ENCODE measurements around the gene RANBP3L. TPM values are rescaled to one million over a fixed set of nuclear protein-coding genes. Genes with fewer than 3 reads are reported as not detected.
A peak's percentile ranks its signal among the peaks of the same experiment; 100 is the strongest.
"Not testable (repeated sequence)": the region's sequence is repeated elsewhere in the genome, so short reads cannot be mapped to it uniquely, and the experiment has no call there.

RANBP3L gene
- total and polyA plus RNA-seq, 2 experiments from 2014 or later = 0.48 to 0.57 TPM

DNA sequence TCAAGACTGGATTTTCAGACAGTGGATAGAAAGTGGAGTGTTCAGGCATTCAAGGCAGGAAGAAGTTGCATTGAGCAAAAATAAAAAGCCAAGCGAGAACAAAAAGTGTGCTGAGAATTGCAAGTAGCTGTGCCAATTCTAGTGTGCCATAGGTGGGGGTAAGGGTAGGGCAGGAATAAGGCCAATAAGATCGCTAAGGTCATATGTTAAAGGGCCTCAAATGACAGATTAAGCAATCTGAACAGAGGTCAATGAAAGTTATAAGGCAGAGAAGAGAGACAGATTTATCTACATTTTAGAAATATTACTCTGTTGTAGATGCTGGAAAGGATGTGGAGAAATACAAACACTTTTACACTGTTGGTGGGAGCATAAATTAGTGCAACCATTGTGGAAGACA, 96.4 kb downstream of the RANBP3L start:
- no peak overlapping the region for H3K27ac ChIP-seq
- H3K36me3 ChIP-seq = peaks cover 18% of the 10 kb centered on the region
- no peaks in the 10 kb centered on the region for H3K27me3 ChIP-seq
- no peak overlapping the region for H3K4me3 ChIP-seq
- peaks cover 11% of the 10 kb centered on the region for H3K4me1 ChIP-seq (ENCODE audit: low read depth)
- TF ChIP-seq, protein P1, sequence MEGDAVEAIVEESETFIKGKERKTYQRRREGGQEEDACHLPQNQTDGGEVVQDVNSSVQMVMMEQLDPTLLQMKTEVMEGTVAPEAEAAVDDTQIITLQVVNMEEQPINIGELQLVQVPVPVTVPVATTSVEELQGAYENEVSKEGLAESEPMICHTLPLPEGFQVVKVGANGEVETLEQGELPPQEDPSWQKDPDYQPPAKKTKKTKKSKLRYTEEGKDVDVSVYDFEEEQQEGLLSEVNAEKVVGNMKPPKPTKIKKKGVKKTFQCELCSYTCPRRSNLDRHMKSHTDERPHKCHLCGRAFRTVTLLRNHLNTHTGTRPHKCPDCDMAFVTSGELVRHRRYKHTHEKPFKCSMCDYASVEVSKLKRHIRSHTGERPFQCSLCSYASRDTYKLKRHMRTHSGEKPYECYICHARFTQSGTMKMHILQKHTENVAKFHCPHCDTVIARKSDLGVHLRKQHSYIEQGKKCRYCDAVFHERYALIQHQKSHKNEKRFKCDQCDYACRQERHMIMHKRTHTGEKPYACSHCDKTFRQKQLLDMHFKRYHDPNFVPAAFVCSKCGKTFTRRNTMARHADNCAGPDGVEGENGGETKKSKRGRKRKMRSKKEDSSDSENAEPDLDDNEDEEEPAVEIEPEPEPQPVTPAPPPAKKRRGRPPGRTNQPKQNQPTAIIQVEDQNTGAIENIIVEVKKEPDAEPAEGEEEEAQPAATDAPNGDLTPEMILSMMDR (IDR thresholded peaks at IDR 0.05; ENCODE audit: low read depth, low read length) = no peak
- DNase-seq (ENCODE audit: low read depth in 1 of 2, low spot score in 1 of 2) = no peak
- no peaks in the 10 kb centered on the region for H3K9me3 ChIP-seq (ENCODE audit: low read depth)

DNA sequence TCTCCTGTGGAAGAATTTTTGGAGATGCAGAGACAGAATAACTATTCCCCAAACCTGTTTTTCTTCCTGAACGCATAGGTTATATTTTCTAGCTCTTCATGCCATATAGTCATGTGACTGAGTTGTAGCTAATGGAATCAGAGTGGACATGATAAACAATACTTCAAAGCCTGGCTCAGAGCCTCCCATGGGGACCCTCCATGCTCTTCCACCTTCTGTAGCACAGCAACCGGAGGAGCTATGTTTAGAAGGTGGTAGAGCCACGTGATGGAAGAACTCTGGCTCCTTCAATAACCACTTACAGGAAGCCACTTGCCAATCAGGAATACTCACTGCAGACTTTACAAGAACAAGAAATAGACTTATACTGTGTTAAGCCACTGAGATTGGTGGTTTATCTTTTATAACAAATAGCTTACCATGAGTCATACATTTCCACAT, 99.2 kb downstream of the RANBP3L start:
- peak; percentile 49 to 73 for DNase-seq (ENCODE audit: low read depth in 1 of 2, low spot score in 1 of 2)
- no peak overlapping the region for H3K4me3 ChIP-seq
- peaks cover 24% of the 10 kb centered on the region for H3K36me3 ChIP-seq
- peak overlapping the region; percentile 73 for H3K27ac ChIP-seq
- no peaks in the 10 kb centered on the region for H3K9me3 ChIP-seq (ENCODE audit: low read depth)
- TF ChIP-seq, protein P1 (IDR thresholded peaks at IDR 0.05; ENCODE audit: low read depth, low read length) = no peak
- peaks cover 11% of the 10 kb centered on the region for H3K4me1 ChIP-seq (ENCODE audit: low read depth)
- H3K27me3 ChIP-seq = no peaks in the 10 kb centered on the region

DNA sequence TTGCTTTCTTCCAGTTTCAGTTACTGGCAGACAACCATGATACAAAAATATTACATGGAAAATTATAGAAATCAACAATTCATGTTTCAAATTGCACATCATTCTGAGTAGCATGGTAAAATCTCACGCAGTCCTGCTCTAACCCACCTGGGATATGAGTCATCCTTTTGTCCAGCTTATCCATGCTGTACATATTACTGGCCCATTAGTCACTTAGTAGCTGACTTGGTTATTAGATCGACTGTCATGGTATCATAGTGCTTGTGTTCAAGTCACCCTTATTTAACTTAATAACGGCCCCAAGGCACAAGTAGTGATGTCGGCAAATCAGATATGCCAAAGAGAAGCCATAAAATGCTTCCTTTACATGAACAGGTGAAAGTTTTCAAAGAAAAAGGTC, 101.2 kb downstream of the RANBP3L start:
- no peak overlapping the region for H3K27ac ChIP-seq
- TF ChIP-seq, protein P1 (IDR thresholded peaks at IDR 0.05; ENCODE audit: low read depth, low read length) = no peak
- no peak overlapping the region for H3K4me3 ChIP-seq
- DNase-seq (ENCODE audit: low read depth in 1 of 2, low spot score in 1 of 2) = peak in 1 of 2 donors; percentile 52
- H3K27me3 ChIP-seq = no peaks in the 10 kb centered on the region
- no peaks in the 10 kb centered on the region for H3K9me3 ChIP-seq (ENCODE audit: low read depth)
- peaks cover 11% of the 10 kb centered on the region for H3K4me1 ChIP-seq (ENCODE audit: low read depth)
- H3K36me3 ChIP-seq = peaks cover 39% of the 10 kb centered on the region

DNA sequence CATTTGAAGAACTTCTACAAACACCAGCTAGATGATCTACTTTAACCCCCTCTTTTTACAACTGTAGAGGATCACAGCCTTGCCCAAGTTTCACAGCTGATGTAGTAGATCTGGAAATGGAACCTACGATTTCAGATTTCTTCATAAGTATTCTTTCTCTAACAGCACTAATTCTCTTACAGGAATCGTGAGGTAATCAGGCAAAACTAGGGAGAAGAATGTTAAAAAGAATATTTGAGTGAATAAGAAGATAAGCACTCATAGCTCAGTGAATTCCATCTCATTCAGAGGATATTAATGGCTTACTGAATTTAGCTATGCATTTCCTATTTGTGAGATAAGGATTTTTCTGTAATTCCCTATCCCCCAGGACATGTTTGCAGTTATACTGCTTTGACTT, 102.1 kb downstream of the RANBP3L start:
- Histone ChIP-seq H3K4me1 (ENCODE audit: low read depth) (peaks cover 11% of the 10 kb centered on the region), H3K36me3 (peaks cover 48% of the 10 kb centered on the region), H3K27me3 (no peaks in the 10 kb centered on the region), H3K4me3 (no peak overlapping the region), H3K27ac (no peak overlapping the region), H3K9me3 (ENCODE audit: low read depth) (no peaks in the 10 kb centered on the region)
- TF ChIP-seq, protein P1 (IDR thresholded peaks at IDR 0.05; ENCODE audit: low read depth, low read length) = no peak
- peak in 1 of 2 donors; percentile 82 for DNase-seq (ENCODE audit: low read depth in 1 of 2, low spot score in 1 of 2)

DNA sequence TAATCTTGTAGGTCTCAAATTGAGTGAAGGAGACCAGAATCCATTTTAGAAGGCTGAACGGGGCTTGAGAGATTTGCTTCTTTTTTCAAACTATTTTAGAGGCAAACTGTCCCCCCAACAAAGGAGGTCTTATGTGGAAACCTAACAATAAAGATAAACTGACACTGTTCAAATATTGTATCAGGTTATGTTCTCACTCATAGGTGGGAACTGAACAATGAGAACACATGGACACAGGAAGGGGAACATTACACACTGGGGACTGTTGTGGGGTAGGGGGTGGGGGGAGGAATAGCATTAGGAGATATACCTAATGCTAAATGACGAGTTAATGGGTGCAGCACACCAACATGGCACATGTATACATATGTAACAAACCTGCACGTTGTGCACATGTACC, 102.9 kb downstream of the RANBP3L start:
- Histone ChIP-seq H3K36me3 (peaks cover 54% of the 10 kb centered on the region), H3K4me1 (ENCODE audit: low read depth) (peaks cover 11% of the 10 kb centered on the region)
- not testable (repeated sequence) for H3K9me3 ChIP-seq (ENCODE audit: low read depth); H3K27ac ChIP-seq; H3K27me3 ChIP-seq; DNase-seq (ENCODE audit: low read depth in 1 of 2, low spot score in 1 of 2); H3K4me3 ChIP-seq

Other genes with a start within 250 kb of the RANBP3L start
- 2.8 and 4.4 TPM in 2 replicates for gene UGT3A2, start 235.0 kb downstream of the RANBP3L start, total RNA-seq
- 2.6 and 11.6 TPM in 2 replicates for gene UGT3A2, start 235.0 kb downstream of the RANBP3L start, polyA plus RNA-seq
- gene LMBRD2, start 150.0 kb downstream of the RANBP3L start, total RNA-seq = 9.3 and 15.6 TPM in 2 replicates
- 3.9 and 5.4 TPM in 2 replicates for gene LMBRD2, start 150.0 kb downstream of the RANBP3L start, polyA plus RNA-seq
- 36.1 and 57.5 TPM in 2 replicates for gene SKP2, start 149.8 kb downstream of the RANBP3L start, total RNA-seq
- gene SKP2, start 149.8 kb downstream of the RANBP3L start, polyA plus RNA-seq = 30.3 and 38.0 TPM in 2 replicates
- 37.8 and 38.2 TPM in 2 replicates for gene NADK2, start 60.0 kb downstream of the RANBP3L start, total RNA-seq
- gene NADK2, start 60.0 kb downstream of the RANBP3L start, polyA plus RNA-seq = 41.3 and 52.3 TPM in 2 replicates